Transverse colon (tissue), 4 donors: ENCODE results near the gene TRIM74. TPM values are rescaled to one million over a fixed set of nuclear protein-coding genes. Genes with fewer than 3 reads are reported as not detected.
A peak's percentile ranks its signal among the peaks of the same experiment; 100 is the strongest.
"Not testable (repeated sequence)": the region's sequence is repeated elsewhere in the genome, so short reads cannot be mapped to it uniquely, and the experiment has no call there.

ENCODE experiments used
- DNase-seq: peaks from one replicate; pipeline ENCODE4 v3.0.0-alpha.2; 2019
- H3K27ac ChIP-seq, 4 donors: fragments of 200-600 bp; sonication (generic); 2 replicates each; pipeline ENCODE4 v1.5.1; 2016 to 2018; ENCODE audit warnings: inconsistent platforms in 4 of 4
- H3K27me3 ChIP-seq: fragments of 200-600 bp; sonication (generic); 2 replicates; pipeline ENCODE4 v1.5.1; 2017; ENCODE audit warnings: inconsistent platforms
- H3K36me3 ChIP-seq, 4 donors: fragments of 200-600 bp; sonication (generic); 2 replicates each; pipeline ENCODE4 v1.5.1; 2017 to 2019; ENCODE audit warnings: inconsistent platforms in 4 of 4
- H3K4me1 ChIP-seq, 4 donors: fragments of 200-600 bp; sonication (generic); 2 replicates each; pipeline ENCODE4 v1.5.1; 2017 to 2020; ENCODE audit warnings: inconsistent platforms in 4 of 4
- H3K4me3 ChIP-seq, 4 donors: fragments of 200-600 bp; sonication (generic); 1 replicate in 1 of 4; 2 replicates in 3 of 4; pipeline versions ENCODE4 v1.5.1 to v1.6.1; 2017 to 2019; ENCODE audit warnings: inconsistent platforms in 4 of 4
- H3K9me3 ChIP-seq, 2 donors: fragments of 200-600 bp; sonication (generic); 2 replicates each; pipeline ENCODE4 v1.5.1; 2017 to 2019; ENCODE audit warnings: inconsistent platforms in 2 of 2
- WGBS, 2 donors: methylation state at CpG; one replicate each; pipeline ENCODE4 v1.1.5; 2018; ENCODE audit warnings: low coverage in 1 of 2; 5-methylcytosine and 5-hydroxymethylcytosine counted together
- in situ Hi-C, 4 donors: fragments of 200-750 bp; cut with MboI; loops; one replicate each; pipeline versions ENCODE4 v1.15.0 to v1.15.1; 2017; ENCODE audit warnings: low sequenced_read_pairs in 3 of 4, low pct_ligation_motif_present in 1 of 4, low pct_unique_long_range_greater_than_20kb in 1 of 4
- intact Hi-C: fragments of 100-400 bp; cut with DNase I; formaldehyde crosslinking; loops from one replicate; pipeline ENCODE4 v1.15.1; 2023; ENCODE audit warnings: low total_unique reads
- total RNA-seq, 4 donors: library from RNA; depleted of rRNA; stranded (reverse); fragments of >200 nt; gene quantifications; one replicate each; pipeline ENCODE4 v1.1.0, GENCODE V29; 2016

The TRIM74 gene
- total RNA-seq, 4 donors from 2014 or later = 0.82 TPM; not detected in 3

DNA sequence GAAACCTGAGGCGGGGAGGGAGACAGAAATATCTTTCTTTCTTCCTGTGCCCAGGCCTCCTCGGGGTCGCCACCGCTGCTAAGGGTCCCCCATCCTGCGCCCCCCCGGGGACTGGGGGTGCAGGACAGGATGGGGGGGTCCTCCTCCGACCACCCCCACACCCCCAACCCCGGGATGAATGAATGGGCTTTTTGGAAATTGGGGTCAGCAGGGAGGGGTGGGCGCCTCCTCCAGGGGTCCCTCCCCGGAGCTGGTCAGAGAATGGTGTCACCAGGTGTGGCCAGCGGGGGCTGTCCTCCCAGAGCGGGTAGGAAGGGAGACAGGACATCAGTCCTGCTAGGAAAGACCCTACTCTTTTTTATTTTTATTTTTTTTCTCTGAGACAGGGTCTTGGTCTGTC, 7.2 kb upstream of the TRIM74 start:
- H3K27ac ChIP-seq, H3K27me3 ChIP-seq, H3K36me3 ChIP-seq, H3K4me1 ChIP-seq, H3K9me3 ChIP-seq, in situ Hi-C loops, H3K4me3 ChIP-seq, intact Hi-C loops, DNase-seq: not testable (repeated sequence)
- WGBS, 2 donors = 100% methylated on average over 1 of the region's 12 CpGs; no CpG with 5 or more reads in 1 of the 2 donors

DNA sequence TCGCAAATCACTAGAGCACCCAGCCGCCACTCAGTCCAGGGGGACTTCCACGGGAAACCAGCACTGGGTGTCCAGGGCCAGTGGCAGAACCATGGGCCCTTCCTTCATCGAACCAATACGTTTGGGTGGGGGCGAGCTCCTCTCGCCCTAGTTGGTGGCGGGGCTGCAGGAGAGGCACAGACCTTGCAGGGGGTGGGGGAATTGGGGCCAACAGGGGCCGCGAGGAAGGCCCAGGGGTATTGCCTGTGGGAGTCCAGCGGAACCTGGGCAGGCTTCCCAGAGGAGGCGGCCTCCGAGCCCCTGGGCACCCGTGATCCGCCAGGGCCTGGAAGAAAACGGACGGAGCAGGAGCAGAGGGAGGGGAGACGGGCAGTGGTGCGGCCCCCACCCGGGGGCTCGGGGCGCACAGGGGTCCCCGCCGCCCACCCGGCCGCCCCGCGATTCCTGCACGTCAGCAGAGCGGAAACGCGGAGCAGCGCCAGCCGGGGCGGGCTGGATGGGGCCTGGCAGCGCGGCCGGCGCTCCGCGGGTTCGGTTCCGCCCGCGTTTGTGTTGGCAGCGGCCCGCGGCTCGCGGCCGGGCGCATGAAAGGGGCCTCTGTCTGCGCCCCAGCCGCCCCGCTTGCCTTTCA, 6.5 kb upstream of the TRIM74 start:
- DNase-seq = peak; percentile 7

DNA sequence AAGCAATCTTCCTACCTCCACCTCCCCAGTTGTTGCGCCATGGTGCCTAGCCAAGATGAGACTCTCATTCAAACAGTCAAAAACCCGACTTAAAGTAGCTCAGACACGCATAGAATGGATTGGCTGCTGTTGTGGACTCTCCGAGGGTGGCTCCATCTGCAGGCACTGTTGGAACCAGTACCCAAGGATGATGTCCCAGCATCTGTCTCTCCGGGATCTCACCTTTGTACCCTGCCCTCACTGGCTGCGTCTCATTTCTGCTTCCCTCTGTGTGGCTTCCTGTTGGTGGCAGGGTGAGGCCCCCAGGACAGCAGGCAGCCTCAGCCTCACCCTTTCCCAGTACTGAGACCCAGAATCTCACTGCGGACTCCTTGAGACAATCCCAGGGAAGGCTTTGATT, 5.5 kb upstream of the TRIM74 start:
- whole genome bisulfite sequencing, 2 donors = 100% methylated on average over 3 of the region's 7 CpGs; no CpG with 5 or more reads in 1 of the 2 donors
- H3K4me3 ChIP-seq, intact Hi-C loops, H3K36me3 ChIP-seq, H3K27ac ChIP-seq, DNase-seq, H3K4me1 ChIP-seq, H3K27me3 ChIP-seq, H3K9me3 ChIP-seq, in situ Hi-C loops: not testable (repeated sequence)

More for the DNA sequence above, 6.5 kb upstream of the TRIM74 start:
- H3K27me3 ChIP-seq, intact Hi-C loops, H3K4me3 ChIP-seq, H3K27ac ChIP-seq, H3K9me3 ChIP-seq, H3K36me3 ChIP-seq, H3K4me1 ChIP-seq, in situ Hi-C loops: not testable (repeated sequence)
- 97% methylated on average over 11 of the region's 55 CpGs; no CpG with 5 or more reads in 1 of the 2 donors for WGBS, 2 donors

DNA sequence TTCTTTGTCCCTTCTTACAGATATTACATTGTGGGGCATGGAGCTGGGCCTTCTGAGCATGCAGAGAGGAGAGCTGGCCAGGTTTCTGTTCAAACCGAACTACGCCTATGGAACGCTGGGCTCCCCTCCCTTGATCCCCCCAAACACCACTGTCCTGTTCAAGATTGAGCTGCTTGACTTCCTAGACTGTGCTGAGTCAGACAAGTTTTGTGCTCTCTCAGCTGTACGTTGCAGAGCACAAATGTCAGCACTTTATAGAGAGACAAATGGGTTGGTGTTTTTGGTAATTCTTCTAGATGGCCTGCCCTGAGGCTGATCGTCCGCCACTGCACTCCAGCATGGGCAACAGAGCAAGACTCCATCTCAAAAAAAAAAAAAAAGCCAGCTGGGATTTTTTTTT, 2.2 kb upstream of the TRIM74 start:
- in situ Hi-C loops, H3K4me1 ChIP-seq, H3K9me3 ChIP-seq, H3K27ac ChIP-seq, H3K4me3 ChIP-seq, DNase-seq, H3K36me3 ChIP-seq, intact Hi-C loops, H3K27me3 ChIP-seq: not testable (repeated sequence)
- no CpG with 5 or more reads among the region's 6 CpGs for WGBS, 2 donors

DNA sequence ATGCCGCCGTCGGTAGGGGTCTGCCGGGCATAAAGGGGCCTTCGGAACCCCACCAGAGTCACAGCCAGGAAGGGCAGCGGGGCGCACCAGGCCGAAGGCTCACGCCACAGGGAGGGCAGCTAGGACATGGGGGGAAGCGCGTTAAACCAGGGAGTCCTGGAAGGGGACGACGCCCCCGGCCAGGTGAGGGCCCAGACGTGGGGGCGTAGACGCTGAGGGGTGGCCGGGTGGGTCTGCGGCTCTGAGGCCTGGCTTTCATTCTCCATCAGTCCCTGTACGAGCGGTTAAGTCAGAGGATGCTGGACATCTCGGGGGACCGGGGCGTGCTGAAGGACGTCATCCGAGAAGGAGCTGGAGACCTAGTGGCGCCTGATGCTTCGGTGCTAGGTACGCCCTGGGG, 422 bp upstream of the TRIM74 start:
- H3K9me3 ChIP-seq, H3K4me1 ChIP-seq, H3K27me3 ChIP-seq, H3K27ac ChIP-seq, H3K36me3 ChIP-seq, in situ Hi-C loops, H3K4me3 ChIP-seq, intact Hi-C loops, DNase-seq: not testable (repeated sequence)
- no CpG with 5 or more reads among the region's 29 CpGs for WGBS, 2 donors

DNA sequence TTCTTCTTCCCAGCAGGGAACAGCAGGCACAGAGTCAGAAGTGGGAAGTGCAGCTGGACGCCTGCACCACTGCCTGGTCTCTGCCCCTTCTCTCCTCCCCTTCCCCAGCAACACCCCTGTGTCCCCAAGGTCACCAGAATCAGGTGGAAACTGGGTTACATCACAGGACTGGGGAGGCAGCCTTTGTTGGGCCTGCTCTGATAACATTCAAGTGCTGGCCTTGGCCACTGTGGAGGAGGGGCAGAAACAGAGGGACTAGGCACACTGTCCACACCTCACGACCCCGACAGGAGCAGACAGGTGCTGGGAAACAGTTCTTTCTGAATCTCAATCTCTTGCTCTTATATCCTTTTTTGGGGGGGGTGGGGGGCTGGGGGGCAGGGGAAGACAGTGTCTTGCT, 2.4 kb downstream of the TRIM74 start:
- intact Hi-C loops, H3K4me3 ChIP-seq, H3K27ac ChIP-seq, H3K36me3 ChIP-seq, H3K27me3 ChIP-seq, in situ Hi-C loops, H3K4me1 ChIP-seq, H3K9me3 ChIP-seq, DNase-seq: not testable (repeated sequence)
- 78% methylated on average over 2 of the region's 3 CpGs; no CpG with 5 or more reads in 1 of the 2 donors for WGBS, 2 donors

DNA sequence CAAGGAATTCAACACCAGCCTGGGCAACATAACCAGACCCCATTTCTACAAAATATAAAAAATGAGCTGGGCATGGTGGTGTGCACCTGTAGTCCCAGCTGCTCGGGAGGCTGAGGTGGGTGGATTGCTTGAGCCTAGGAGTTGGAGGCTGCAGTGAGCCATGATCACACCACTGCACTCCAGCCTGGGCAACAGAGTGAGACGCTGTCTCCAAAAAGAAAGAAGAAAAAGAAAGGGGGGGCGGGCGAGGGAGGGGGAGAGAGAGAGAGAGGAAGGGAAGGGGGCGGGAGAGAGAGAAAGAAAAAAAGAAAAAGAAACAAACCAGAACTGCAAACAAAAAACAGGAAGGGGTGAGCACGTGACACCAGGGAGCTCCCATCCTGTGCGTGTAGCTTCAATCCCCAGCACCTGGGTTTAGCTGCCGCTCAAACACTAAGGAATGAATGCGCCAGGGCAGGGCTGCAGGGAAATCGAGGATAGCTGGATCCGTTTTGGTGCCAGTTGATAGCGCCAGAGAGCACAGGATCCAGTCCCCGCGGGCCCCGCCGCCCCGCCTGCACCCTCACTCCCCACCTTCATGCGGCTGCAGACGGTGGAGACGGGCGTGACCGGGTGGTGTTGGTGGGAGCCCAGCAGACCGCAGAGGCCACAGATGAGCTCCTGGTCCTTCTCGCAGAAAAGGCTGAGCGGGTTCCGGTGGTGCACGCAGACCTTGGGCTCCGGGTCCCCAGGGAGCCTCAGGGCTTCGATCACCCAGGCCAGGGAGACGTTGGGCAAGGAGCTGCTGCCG, 3.9 kb downstream of the TRIM74 start:
- H3K9me3 ChIP-seq, in situ Hi-C loops, H3K27ac ChIP-seq, DNase-seq, H3K27me3 ChIP-seq, H3K4me1 ChIP-seq, intact Hi-C loops, H3K4me3 ChIP-seq, H3K36me3 ChIP-seq: not testable (repeated sequence)
- WGBS, 2 donors = no CpG with 5 or more reads among the region's 31 CpGs

DNA sequence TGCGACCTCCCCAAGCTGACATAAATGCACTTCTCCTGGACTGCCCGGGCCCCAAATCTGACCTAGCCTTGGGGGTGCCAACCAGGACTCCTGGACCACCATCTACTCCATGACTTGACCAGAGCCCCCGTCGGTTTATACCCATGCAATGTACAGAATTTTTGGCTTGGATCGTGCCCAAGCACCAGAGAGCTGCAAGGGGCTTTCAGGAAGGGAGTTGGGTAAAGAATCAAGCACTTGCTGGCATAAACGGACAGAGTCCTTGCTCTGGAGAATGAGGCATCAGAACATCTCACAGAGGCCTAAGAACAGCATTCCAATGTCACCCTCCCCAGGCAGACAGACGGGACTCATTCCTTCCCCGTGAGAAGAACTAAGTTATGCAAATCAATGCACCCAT, 6.2 kb downstream of the TRIM74 start:
- in situ Hi-C loops, H3K4me3 ChIP-seq, H3K36me3 ChIP-seq, H3K27ac ChIP-seq, H3K9me3 ChIP-seq, H3K4me1 ChIP-seq, H3K27me3 ChIP-seq, intact Hi-C loops, DNase-seq: not testable (repeated sequence)
- WGBS, 2 donors = 91% methylated on average over 4 of the region's 8 CpGs; no CpG with 5 or more reads in 1 of the 2 donors

DNA sequence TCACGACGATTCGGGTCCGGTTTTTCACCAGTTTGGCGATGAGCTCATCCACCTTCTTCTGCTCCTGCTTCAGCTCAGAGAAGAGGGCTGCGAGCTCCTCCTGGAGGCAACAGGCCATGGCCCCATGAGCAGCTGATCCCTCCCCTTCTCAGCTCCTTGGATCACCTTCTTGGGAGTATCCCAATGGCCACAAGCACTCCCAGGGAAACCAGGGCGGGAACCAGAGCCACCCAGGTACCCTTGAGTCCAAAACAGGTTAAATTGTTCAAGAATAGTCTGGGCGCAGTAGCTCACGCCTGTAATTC, 8.0 kb downstream of the TRIM74 start:
- H3K9me3 ChIP-seq, H3K4me3 ChIP-seq, H3K27ac ChIP-seq, H3K27me3 ChIP-seq, DNase-seq, in situ Hi-C loops, intact Hi-C loops, H3K36me3 ChIP-seq, H3K4me1 ChIP-seq: not testable (repeated sequence)
- no CpG with 5 or more reads among the region's 9 CpGs for WGBS, 2 donors

DNA sequence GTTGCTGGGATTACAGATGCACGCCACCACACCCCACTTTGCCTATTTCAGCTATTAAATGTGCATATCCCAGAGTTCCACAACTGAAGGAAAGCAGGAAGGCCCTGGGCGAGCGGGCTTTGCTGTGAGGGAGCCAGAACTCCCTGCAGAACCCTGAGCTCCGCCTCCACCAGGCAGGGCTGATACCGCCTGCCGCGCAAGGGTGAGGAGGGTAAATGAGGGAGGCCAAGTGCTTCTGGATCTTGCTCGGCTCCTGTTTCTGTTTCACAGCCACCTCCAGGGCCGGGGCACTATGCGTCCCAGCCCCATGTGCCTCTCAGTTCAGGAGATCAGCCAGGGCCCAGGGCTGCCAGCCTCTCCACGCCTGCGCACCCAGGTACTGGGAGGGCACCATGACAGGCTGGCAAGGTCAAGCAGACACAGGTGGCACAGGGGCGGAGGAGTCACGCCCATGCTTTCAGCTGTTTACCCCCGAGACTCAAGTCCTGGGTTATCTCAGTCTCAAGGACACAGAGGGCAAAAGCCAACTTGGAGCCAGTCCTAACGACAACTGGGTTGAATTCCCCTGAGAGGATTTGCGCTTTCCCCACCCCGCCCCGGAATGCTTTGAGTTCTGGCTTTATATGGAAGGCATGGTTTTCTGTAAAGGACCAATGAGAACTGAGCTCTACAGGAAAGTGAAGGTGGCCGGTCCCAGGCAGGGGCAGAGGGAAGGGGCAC, 8.5 kb downstream of the TRIM74 start:
- no CpG with 5 or more reads among the region's 20 CpGs for WGBS, 2 donors
- H3K27ac ChIP-seq, H3K4me1 ChIP-seq, DNase-seq, H3K9me3 ChIP-seq, in situ Hi-C loops, H3K27me3 ChIP-seq, intact Hi-C loops, H3K4me3 ChIP-seq, H3K36me3 ChIP-seq: not testable (repeated sequence)
